HG03039 (cell line): Measurements from ENCODE around the gene USP17L20.
"Not testable (repeated sequence)": the region's sequence is repeated elsewhere in the genome, so short reads cannot be mapped to it uniquely, and the experiment has no call there.

ENCODE experiments used
- ATAC-seq: cut with Tn5 transposase; IDR thresholded peaks from one replicate; pipeline ENCODE4 v1.9.1; 2021; ENCODE audit warnings: mild to moderate bottlenecking, moderate library complexity; ENCODE audit not compliant: unreplicated experiment

Gene USP17L20

GRCh38 chr4:9257824-9258223 lies at the start of gene USP17L20:
Gene USP17L20, plus strand, starts transcription at chr4:9258124. Its CDS starts 0 bp downstream, at chr4:9258124.
- ATAC-seq, result not testable (repeated sequence)

GRCh38 chr4:9210357-9210756 lies 47.6 kb upstream of the USP17L20 start, which contains the start of gene USP17L10:
Gene USP17L10, plus strand, starts transcription at chr4:9210657. Its CDS starts 0 bp downstream, at chr4:9210657.
- not testable (repeated sequence) for ATAC-seq

DNA sequence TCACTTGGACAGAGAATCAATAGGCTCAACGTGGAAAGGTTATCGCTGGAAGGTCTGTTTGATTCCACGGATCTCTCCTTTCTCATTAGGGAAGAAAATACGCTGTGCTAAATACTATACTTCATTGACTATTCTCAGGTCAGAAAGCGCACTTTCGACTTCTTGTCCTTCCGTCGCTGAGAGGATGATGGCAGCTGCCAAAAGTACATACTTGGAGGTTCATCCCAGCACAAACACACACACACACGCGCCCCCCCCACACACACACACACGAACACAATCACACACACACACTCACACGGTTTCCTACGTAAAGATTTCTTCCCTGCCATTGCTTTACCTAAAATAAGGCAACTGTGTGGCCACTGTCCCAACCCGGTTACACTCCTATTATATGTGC lies 43.2 kb upstream of the USP17L20 start:
- ATAC-seq, result not testable (repeated sequence)

DNA sequence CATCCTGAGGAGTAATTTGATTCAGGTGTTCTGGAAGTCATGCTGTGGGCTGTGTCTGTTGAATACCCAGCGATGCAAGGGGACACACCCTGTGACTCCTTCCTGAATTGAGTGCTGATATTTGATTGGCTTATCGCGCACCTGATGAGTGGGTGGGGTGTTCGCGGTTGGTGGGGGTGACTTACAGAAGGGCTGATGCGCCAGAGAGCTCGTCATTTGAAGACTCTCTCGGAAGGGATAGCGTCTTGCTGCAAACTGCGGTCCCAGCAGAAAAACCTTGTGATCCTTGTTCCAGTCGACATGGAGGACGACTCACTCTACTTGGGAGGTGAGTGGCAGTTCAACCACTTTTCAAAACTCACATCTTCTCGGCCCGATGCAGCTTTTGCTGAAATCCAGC lies 42.8 kb upstream of the USP17L20 start, which contains the start of gene USP17L11:
Gene USP17L11, plus strand, starts transcription at position 301 of the 400 bp plus-strand sequence. Its CDS starts 0 bp downstream, at position 301.
- ATAC-seq, result not testable (repeated sequence)

- ATAC-seq, result not testable (repeated sequence)
Observed at GRCh38 chr4:9219852-9220251, 38.1 kb upstream of the USP17L20 start, which contains the start of gene USP17L12. Gene USP17L12, plus strand, starts transcription at chr4:9220152. Its CDS starts 0 bp downstream, at chr4:9220152.

DNA sequence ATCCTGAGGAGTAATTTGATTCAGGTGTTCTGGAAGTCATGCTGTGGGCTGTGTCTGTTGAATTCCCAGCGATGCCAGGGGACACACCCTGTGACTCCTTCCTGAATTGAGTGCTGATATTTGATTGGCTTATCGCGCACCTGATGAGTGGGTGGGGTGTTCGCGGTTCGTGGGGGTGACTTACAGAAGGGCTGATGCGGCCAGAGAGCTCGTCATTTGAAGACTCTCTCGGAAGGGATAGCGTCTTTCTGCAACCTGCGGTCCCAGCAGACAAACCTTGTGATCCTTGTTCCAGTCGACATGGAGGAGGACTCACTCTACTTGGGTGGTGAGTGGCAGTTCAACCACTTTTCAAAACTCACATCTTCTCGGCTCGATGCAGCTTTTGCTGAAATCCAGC lies 33.3 kb upstream of the USP17L20 start, which contains the start of gene USP17L13:
Gene USP17L13, plus strand, starts transcription at position 301 of the 400 bp plus-strand sequence. Its CDS starts 0 bp downstream, at position 301.
- ATAC-seq, result not testable (repeated sequence)

- ATAC-seq, result not testable (repeated sequence)
Observed at GRCh38 chr4:9230249-9230648, 27.7 kb upstream of the USP17L20 start.

GRCh38 chr4:9234085-9234484 lies 23.8 kb upstream of the USP17L20 start, which contains the start of gene USP17L15:
Gene USP17L15, plus strand, starts transcription at chr4:9234385. Its CDS starts 0 bp downstream, at chr4:9234385.
- not testable (repeated sequence) for ATAC-seq

- not testable (repeated sequence) for ATAC-seq
Observed at GRCh38 chr4:9238461-9238860, 19.5 kb upstream of the USP17L20 start.

DNA sequence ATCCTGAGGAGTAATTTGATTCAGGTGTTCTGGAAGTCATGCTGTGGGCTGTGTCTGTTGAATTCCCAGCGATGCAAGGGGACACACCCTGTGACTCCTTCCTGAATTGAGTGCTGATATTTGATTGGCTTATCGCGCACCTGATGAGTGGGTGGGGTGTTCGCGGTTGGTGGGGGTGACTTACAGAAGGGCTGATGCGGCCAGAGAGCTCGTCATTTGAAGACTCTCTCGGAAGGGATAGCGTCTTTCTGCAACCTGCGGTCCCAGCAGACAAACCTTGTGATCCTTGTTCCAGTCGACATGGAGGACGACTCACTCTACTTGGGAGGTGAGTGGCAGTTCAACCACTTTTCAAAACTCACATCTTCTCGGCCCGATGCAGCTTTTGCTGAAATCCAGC lies 14.3 kb upstream of the USP17L20 start, which contains the start of gene USP17L17:
Gene USP17L17, plus strand, starts transcription at position 301 of the 400 bp plus-strand sequence. Its CDS starts 0 bp downstream, at position 301.
- not testable (repeated sequence) for ATAC-seq

DNA sequence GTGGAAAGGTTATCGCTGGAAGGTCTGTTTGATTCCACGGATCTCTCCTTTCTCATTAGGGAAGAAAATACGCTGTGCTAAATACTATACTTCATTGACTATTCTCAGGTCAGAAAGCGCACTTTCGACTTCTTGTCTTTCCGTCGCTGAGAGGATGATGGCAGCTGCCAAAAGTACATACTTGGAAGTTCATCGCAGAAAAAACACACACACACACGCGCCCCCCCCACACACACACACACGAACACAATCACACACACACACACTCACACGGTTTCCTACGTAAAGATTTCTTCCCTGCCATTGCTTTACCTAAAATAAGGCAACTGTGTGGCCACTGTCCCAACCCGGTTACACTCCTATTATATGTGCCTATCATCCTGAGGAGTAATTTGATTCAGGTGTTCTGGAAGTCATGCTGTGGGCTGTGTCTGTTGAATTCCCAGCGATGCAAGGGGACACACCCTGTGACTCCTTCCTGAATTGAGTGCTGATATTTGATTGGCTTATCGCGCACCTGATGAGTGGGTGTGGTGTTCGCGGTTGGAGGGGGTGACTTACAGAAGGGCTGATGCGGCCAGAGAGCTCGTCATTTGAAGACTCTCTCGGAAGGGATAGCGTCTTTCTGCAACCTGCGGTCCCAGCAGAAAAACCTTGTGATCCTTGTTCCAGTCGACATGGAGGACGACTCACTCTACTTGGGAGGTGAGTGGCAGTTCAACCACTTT lies 9.8 kb upstream of the USP17L20 start, which contains the start of gene USP17L18:
Gene USP17L18, plus strand, starts transcription at position 678 of the 728 bp plus-strand sequence. Its CDS starts 0 bp downstream, at position 678.
- ATAC-seq, result not testable (repeated sequence)

DNA sequence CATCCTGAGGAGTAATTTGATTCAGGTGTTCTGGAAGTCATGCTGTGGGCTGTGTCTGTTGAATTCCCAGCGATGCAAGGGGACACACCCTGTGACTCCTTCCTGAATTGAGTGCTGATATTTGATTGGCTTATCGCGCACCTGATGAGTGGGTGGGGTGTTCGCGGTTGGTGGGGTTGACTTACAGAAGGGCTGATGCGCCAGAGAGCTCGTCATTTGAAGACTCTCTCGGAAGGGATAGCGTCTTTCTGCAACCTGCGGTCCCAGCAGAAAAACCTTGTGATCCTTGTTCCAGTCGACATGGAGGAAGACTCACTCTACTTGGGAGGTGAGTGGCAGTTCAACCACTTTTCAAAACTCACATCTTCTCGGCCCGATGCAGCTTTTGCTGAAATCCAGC lies 4.8 kb upstream of the USP17L20 start, which contains the start of gene USP17L19:
Gene USP17L19, plus strand, starts transcription at position 301 of the 400 bp plus-strand sequence. Its CDS starts 0 bp downstream, at position 301.
- ATAC-seq, result not testable (repeated sequence)

DNA sequence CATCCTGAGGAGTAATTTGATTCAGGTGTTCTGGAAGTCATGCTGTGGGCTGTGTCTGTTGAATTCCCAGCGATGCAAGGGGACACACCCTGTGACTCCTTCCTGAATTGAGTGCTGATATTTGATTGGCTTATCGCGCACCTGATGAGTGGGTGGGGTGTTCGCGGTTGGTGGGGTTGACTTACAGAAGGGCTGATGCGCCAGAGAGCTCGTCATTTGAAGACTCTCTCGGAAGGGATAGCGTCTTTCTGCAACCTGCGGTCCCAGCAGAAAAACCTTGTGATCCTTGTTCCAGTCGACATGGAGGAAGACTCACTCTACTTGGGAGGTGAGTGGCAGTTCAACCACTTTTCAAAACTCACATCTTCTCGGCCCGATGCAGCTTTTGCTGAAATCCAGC lies 4.6 kb downstream of the USP17L20 start, which contains the start of gene USP17L21:
Gene USP17L21, plus strand, starts transcription at position 301 of the 400 bp plus-strand sequence. Its CDS starts 0 bp downstream, at position 301.
- not testable (repeated sequence) for ATAC-seq

GRCh38 chr4:9267319-9267718 lies 9.4 kb downstream of the USP17L20 start, which contains the start of gene USP17L22:
Gene USP17L22, plus strand, starts transcription at chr4:9267619. Its CDS starts 0 bp downstream, at chr4:9267619.
- ATAC-seq, result not testable (repeated sequence)

DNA sequence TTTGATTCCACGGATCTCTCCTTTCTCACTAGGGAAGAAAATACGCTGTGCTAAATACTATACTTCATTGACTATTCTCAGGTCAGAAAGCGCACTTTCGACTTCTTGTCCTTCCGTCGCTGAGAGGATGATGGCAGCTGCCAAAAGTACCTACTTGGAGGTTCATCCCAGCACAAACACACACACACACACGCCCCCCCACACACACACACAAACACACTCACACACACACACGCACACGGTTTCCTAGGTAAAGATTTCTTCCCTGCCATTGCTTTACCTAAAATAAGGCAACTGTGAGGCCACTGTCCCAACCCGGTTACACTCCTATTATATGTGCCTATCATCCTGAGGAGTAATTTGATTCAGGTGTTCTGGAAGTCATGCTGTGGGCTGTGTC lies 13.8 kb downstream of the USP17L20 start:
- not testable (repeated sequence) for ATAC-seq
